Ovary (tissue), 3 donors: ENCODE results near the gene DEFB121.

Experiments
- CTCF ChIP-seq, 3 donors: fragments of 450-650 bp in 2 of 3; fragments of 200-600 bp in 1 of 3; IDR thresholded peaks; one replicate each; pipeline versions ENCODE4 v1.5.1 to v1.8.0; 2016 to 2022; ENCODE audit warnings: antibody characterized with exemption in 3 of 3, mild to moderate bottlenecking in 1 of 3
- EP300 ChIP-seq: sonication (generic); formaldehyde crosslinking; IDR thresholded peaks from one replicate; pipeline ENCODE4 v1.6.1; 2017; ENCODE audit warnings: antibody characterized with exemption
- POLR2A ChIP-seq: fragments of 450-650 bp; IDR thresholded peaks from one replicate; pipeline ENCODE4 v1.6.1; 2017; ENCODE audit warnings: antibody characterized with exemption, mild to moderate bottlenecking, moderate library complexity
- donor health status: DM: no; HTN: no; CAD: no.

- TF ChIP-seq CTCF (IDR thresholded peaks at IDR 0.05) (no peak), POLR2A (no peak), EP300 (no peak)
Measured at GRCh38 chr20:31418307-31418706, 12.3 kb upstream of the DEFB121 start.
